ENCODE results near the gene PSMD6.

The PSMD6 gene

GRCh38 chr3:64046592-64046991 is 23.3 kb upstream of the PSMD6 start:
- DNase-seq = no peak

GRCh38 chr3:64042952-64043351 is 19.7 kb upstream of the PSMD6 start:
- DNase-seq = no peak

DNA sequence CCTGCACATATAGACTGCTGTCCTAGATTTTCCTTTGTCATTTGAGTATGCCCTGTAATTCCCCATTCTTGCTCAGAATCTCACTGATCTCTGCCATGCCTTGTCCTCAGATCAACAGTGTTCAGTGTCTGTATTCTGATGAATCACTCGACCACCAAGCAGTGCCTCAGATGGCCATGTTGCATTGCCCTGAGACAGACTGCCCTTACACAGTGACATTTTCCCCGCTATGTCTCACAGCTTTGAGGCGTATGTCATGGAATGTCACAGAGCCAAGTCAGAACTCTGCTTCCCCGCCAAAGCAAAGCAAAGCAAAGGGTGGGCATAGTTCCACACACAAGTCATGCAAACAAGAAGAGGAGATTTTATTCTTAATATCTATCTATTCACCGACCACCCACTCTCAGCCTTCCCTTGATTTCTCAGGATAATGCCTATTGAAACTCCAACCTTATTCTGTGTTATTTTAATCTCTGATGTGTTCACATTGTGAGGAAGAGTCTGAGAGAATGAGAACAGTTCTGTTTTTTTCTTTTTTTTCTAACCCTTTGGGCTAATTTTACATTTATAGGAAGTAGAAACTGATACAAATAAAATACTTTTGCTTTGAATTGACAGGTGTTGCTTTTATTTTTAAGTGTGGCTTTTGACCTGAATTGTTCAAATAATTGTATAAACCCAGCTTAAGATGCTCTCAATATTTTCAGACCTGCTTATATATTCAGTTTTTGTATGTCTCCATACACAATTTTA is 16.9 kb upstream of the PSMD6 start:
- DNase-seq = no peak

DNA sequence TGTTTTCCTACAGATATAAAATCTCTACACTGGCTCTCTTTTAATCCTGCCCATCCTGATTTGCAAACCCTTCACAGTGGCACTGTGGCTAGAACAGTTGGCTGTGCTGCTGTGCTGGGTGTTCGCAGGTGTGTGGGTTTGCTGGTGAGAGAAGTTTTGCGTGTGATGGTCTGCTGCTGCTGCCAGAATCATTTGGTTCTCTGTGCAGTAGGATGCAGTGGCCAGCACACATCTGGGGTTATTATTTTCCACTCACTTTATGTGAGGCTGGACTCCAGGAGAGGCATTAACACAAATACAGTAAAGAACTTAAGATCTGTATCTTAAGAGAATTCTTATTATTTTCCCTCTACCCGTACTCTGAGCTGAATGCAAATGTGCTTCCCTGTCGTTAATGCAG is 16.0 kb upstream of the PSMD6 start:
- no peak for DNase-seq

DNA sequence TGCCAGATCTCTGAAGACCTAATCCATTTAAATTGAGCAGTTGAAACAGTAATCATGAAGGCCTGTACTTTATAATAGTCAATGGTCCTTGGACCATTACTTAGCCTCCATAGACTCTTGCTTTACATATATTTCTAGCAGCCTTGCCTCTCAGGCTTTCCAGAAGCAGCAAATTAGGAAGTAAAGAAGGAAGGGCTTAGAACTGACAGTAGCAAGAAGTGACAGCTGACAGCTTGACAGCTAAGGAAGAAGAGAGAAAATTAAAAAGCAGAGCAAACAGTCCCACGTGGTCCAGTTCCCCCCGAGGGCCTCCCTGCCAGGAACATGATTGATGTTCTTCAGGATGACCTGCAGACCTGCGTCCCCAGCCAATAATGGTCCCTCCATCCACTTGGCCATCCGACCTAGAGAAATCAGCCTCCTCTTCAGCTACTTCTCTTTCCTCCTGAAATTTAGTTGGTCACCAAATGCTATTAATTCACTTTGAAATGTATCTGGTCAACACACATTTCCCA is 15.0 kb upstream of the PSMD6 start:
- DNase-seq = no peak

DNA sequence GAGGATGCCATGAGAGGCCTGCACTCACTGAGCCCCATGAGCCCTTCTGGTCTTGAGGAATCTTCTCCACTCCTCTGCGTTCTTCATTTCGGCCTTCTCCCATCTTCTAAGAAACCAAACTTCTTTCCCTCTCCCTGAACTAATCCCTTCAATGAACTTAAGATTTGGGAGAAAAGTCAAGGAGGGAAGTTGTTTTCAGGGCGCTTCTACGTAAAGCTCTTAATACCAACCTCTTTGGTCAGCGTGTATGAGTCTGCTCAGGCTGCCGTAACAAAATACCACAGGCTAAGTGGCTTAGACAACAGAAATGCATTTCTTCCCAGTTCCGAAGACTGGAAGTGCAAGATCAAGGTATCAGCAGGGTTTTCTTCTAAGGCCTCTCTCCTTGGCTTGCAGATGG is 13.8 kb upstream of the PSMD6 start:
- no peak for DNase-seq

DNA sequence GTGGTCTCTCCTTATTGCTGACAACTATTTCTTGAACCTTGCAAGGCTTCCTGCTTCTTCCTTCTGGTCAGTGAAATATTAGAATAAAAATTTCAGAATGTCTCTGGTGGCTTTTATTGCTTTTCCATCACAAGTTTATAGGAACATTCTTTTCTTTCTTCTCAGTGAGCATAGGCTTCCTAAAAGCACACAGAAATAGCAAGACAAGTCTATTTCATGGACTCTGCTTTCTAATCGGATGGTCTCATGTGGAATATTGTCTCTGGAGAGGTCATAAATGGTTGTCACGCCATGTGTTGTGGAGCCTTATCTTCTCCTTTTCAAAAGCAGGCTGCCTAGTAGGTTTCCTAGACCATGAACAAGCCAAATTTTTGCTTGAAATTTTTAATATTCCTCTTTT is 9.8 kb upstream of the PSMD6 start:
- no peak for DNase-seq

DNA sequence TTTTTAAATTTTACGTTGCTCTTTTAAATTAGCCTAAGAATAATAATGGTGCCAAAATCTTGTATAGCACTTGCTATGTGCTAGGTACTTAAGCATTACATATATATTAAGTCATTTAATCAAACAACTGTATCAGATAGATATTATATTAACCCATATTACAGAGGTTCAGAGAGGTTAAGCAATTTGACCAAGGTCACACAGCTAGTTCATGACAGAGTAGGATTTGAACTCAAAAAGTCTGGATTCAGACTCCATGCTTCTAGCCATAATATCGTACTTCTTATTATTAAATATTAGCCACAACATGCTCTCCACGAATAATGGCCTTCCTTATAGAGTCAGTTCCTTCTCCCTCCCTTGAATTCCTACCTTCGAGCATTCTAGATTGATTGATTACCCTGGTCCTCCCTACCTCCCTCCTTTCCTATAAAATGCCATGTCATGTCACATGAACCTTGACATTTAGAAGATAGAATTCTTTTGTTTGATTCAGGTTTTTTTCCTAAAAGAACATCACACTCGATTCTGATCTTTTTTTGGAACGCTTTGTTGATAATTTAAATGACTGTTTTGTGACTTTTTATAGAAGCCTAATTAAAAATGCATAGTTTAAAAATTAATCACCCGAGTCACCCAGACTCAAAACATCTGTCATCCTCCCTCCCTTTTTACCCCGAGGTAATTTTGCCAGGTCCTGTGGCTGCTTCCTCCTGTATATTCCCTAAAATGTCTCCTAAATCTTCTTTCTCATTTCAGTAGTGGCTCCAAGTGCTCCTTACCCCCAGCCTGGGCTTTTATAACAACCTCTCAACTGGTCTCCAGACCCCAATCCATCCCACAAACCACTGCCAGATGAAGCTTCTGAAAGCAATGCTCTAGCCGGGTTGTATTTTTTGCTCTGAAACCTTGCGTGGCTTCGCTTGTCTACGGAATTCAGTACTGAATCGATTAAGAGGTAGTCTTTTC is 8.5 kb upstream of the PSMD6 start:
- no peak for DNase-seq

DNA sequence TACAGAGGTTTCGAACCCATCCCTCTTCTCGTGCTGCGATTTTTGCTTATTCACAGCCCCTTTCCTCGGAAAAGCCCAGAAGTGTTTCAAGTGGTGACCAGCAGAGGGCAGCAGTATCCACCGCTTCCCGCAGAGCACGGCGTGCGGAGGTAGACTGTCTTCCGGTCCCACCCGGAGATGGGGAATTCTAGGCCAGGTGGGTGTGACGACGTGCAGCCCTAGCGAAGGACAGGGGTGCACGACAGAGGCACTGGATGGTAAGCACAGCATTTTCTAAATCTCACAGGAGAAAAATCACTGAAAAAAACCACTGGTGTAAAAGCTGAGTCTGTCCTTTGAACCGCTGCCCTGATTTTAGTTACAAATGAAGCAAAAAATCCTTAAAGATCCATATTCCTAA is 7.4 kb upstream of the PSMD6 start:
- DNase-seq = peak in 11 of 14 donors; percentile 12 to 70 (median 29)

DNA sequence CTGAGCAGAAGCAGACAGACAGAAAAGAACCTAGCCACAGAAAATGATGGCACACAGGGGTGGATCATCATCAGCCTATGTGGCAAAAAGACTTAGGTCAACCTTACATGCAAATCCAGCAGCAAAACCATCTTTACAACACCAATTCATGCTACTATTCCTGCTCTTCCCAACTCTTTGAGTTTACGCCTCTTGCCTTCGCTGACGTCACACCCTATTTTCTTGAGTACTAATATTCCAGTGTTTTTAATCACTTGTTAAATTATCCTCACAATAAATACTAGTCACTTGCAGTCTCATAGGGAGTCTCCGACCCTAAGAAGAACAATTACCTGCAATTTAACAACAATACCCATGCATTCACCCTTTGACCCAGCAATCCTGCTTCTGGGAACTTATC is 6.0 kb upstream of the PSMD6 start:
- DNase-seq = no peak

- no peak for DNase-seq
These were observed 5.5 kb upstream of the PSMD6 start for GRCh38 chr3:64028754-64029153.

- no peak for DNase-seq
These were observed 4.4 kb upstream of the PSMD6 start for GRCh38 chr3:64027658-64028057.

DNA sequence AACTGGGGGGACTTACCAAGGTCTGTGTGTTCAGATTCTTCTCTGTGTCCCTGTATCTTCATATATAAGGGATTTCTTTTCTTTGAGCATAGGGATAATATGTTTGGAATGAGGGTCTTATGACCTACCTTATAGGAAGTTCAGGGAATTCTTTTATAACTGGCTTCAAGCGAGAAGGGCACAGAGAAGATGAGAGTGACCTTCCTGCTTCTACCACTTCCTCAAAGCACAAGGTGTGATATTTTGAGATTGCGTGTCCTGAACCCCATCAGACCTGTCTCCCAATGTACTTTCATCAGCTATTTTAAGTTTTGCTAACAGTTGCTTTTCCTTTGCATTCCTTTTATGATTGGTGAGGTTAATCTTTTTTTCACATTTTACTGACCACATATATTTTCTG is 3.1 kb upstream of the PSMD6 start:
- no peak for DNase-seq

GRCh38 chr3:64023861-64024223 is 548 bp upstream of the PSMD6 start:
- DNase-seq = no peak

GRCh38 chr3:64022451-64023186 is 675 bp downstream of the PSMD6 start:
- peak in 2 of 14 donors; percentile 18 to 47 for DNase-seq

DNA sequence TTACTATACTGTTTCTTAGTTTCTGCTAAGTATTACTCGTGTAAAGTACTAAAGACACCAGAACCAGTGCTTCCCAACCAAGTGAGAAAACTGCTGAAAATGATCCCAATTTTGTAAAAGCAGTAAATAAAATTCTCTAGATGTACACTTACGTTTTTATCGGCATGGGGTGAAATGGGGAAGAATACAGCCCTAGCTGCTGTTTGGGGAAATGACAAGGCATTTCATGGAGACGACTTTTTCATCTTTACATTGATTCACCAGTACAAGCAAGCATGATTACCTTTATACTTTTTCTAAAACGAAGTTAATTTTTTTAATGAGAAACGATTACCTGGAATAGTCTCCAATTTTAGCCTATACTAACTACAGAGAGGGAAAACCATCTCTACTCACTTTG is 1.4 kb downstream of the PSMD6 start:
- DNase-seq = no peak

DNA sequence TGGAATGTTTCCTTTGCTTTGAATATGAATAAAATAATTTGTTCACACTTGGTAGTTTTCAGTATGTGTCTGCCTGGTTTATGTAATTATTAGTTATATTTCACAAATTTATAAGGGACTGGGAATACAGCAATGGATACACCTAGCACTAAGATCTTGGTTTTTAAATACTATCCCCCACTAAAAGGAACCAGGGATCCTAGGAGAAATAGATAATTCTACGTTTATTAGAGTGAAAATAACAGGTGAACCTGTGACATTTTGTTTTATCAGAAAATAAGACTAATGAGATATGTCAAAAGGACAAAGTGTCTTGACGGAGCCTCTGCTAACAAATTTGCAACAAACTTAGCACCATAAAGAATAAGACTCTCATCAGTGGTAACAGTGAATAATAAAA is 3.4 kb downstream of the PSMD6 start:
- no peak for DNase-seq

DNA sequence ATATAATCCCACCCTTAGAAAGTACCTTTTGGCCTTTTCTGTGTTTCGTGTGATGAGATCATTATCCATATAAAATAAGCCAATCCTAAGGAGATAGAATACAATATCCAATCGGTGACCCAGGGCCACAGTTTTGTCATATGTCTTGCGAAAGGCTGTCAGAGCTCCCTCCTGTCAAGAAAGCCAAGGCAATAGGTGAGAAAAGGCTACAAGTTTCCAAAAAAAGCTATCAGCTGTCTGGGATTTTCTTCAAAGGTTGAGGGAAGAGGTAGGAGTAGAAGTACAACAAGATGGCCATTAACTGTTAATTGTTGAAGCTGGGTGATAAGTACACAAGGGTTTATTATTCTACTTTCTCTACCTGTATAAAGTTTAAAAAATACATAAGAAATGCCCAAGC is 4.0 kb downstream of the PSMD6 start:
- DNase-seq = no peak

GRCh38 chr3:64016941-64017620 is 6.2 kb downstream of the PSMD6 start:
- no peak for DNase-seq

DNA sequence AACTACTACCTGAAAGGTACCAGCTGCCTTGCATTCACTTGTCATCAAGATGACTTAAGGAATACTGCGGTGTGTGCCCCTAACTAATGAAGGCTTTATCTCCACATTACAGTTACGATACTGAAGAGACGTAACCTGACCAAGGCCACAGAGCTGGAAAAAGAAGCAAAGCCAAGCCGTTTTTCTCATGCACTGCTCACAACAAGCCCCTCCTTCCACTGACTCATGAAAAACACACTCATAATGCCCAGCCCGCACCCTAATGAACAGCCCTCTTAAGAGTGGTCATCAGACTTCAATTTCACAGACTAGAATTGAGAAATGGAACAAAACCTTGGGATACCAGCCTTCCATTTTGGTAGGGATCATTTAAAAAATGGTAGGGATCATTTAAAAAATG is 11.6 kb downstream of the PSMD6 start:
- no peak for DNase-seq

- no peak for DNase-seq
These were observed 13.1 kb downstream of the PSMD6 start for GRCh38 chr3:64010199-64010598.

DNA sequence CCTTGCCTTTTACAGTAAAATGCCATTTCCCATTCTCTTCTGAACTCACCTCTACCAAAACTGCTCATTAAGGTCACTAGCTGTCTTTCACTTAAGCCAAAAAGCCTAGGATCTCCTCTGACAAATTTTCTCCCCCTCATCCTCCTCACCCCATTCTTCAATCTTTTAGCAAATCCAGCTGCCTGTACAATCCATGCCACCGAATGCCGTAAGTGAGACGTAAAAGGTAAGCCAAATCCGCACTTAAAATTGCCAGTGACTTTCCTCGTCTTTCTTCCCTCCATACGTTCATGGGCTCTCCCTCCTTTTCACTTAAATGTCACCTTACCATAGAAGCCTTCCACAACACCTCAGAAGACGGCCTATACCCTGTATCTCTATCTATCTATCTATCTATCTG is 13.8 kb downstream of the PSMD6 start:
- no peak for DNase-seq
